ENCODE data around the gene LYZL2.

Gene LYZL2

GRCh38 chr10:30583778-30584415, 45.7 kb downstream of the LYZL2 start:
- H2AFZ ChIP-seq (ENCODE audit: low read depth) = peak overlapping the region; percentile 72
- H3K4me3 ChIP-seq (IDR thresholded peaks at IDR 0.05; ENCODE audit: insufficient read depth, low read depth, low read length) = peak overlapping the region; percentile 38
- H3K36me3 ChIP-seq (ENCODE audit: insufficient read depth) = no peaks in the 10 kb centered on the region
- peak overlapping the region; percentile 83 for H3K4me2 ChIP-seq
- H3K27ac ChIP-seq = peak overlapping the region; percentile 55
- peaks cover 21% of the 10 kb centered on the region for H3K4me1 ChIP-seq (ENCODE audit: low read depth, poor library complexity, severe bottlenecking)
- no peaks in the 10 kb centered on the region for H3K27me3 ChIP-seq (ENCODE audit: insufficient read depth, low read depth)
- no peaks in the 10 kb centered on the region for H4K20me1 ChIP-seq (ENCODE audit: insufficient read depth)
- TF ChIP-seq CTCF (conservative IDR thresholded peaks at IDR 0.05; ENCODE audit: low read depth, low read length) = no peak
- no peaks in the 10 kb centered on the region for H3K79me2 ChIP-seq (ENCODE audit: insufficient read depth, low read depth)
- peak overlapping the region; percentile 48; the same call in 1 of the 2 replicates for H3K9ac ChIP-seq

GRCh38 chr10:30581779-30582380, 47.7 kb downstream of the LYZL2 start:
- Histone ChIP-seq H3K4me3 (IDR thresholded peaks at IDR 0.05; ENCODE audit: insufficient read depth, low read depth, low read length) (no peak overlapping the region), H4K20me1 (ENCODE audit: insufficient read depth) (no peaks in the 10 kb centered on the region), H3K27ac (no peak overlapping the region), H2AFZ (ENCODE audit: low read depth) (no peak overlapping the region), H3K27me3 (ENCODE audit: insufficient read depth, low read depth) (no peaks in the 10 kb centered on the region), H3K36me3 (ENCODE audit: insufficient read depth) (no peaks in the 10 kb centered on the region), H3K4me2 (no peak overlapping the region), H3K4me1 (ENCODE audit: low read depth, poor library complexity, severe bottlenecking) (peaks cover 21% of the 10 kb centered on the region), H3K9ac (no peak overlapping the region), H3K79me2 (ENCODE audit: insufficient read depth, low read depth) (no peaks in the 10 kb centered on the region)
- peak; percentile 92 for TF ChIP-seq CTCF (conservative IDR thresholded peaks at IDR 0.05; ENCODE audit: low read depth, low read length)

GRCh38 chr10:30580676-30581075, 48.9 kb downstream of the LYZL2 start:
- no peak overlapping the region for H3K9ac ChIP-seq
- H3K4me3 ChIP-seq (IDR thresholded peaks at IDR 0.05; ENCODE audit: insufficient read depth, low read depth, low read length) = no peak overlapping the region
- no peaks in the 10 kb centered on the region for H3K36me3 ChIP-seq (ENCODE audit: insufficient read depth)
- H4K20me1 ChIP-seq (ENCODE audit: insufficient read depth) = no peaks in the 10 kb centered on the region
- H3K27me3 ChIP-seq (ENCODE audit: insufficient read depth, low read depth) = no peaks in the 10 kb centered on the region
- H3K79me2 ChIP-seq (ENCODE audit: insufficient read depth, low read depth) = no peaks in the 10 kb centered on the region
- no peak overlapping the region for H3K27ac ChIP-seq
- no peak overlapping the region for H3K4me2 ChIP-seq
- no peak for TF ChIP-seq CTCF (conservative IDR thresholded peaks at IDR 0.05; ENCODE audit: low read depth, low read length)
- H2AFZ ChIP-seq (ENCODE audit: low read depth) = no peak overlapping the region
- H3K4me1 ChIP-seq (ENCODE audit: low read depth, poor library complexity, severe bottlenecking) = peaks cover 21% of the 10 kb centered on the region

GRCh38 chr10:30580241-30580640, 49.3 kb downstream of the LYZL2 start:
- Histone ChIP-seq H3K27ac (no peak overlapping the region), H3K27me3 (ENCODE audit: insufficient read depth, low read depth) (no peaks in the 10 kb centered on the region), H3K4me2 (no peak overlapping the region)

More at GRCh38 chr10:30580241-30580640, 49.3 kb downstream of the LYZL2 start:
- Histone ChIP-seq H3K9ac (no peak overlapping the region), H3K79me2 (ENCODE audit: insufficient read depth, low read depth) (no peaks in the 10 kb centered on the region), H4K20me1 (ENCODE audit: insufficient read depth) (no peaks in the 10 kb centered on the region), H3K36me3 (ENCODE audit: insufficient read depth) (no peaks in the 10 kb centered on the region), H2AFZ (ENCODE audit: low read depth) (no peak overlapping the region), H3K4me3 (IDR thresholded peaks at IDR 0.05; ENCODE audit: insufficient read depth, low read depth, low read length) (no peak overlapping the region), H3K4me1 (ENCODE audit: low read depth, poor library complexity, severe bottlenecking) (peaks cover 21% of the 10 kb centered on the region)
- TF ChIP-seq CTCF (conservative IDR thresholded peaks at IDR 0.05; ENCODE audit: low read depth, low read length) = no peak

Data from KMS-11 (cell line).